Measurements from ENCODE around the gene MT1E. TPM values are rescaled to one million over a fixed set of nuclear protein-coding genes. Genes with fewer than 3 reads are reported as not detected.

MT1E gene
- total and polyA plus RNA-seq, 2 of the 13 experiments (the other 11 are each of a cell fraction or from before 2014, with no cell fraction given), result 110 to 1,072 TPM

- TF ChIP-seq HINFP (CRISPR knock-in tag; IDR thresholded peaks at IDR 0.05; ENCODE audit: low read depth) (no peak), KLF9 (CRISPR knock-in tag; IDR thresholded peaks at IDR 0.05; ENCODE audit: low read depth) (no peak), ZNF501 (CRISPR knock-in tag; IDR thresholded peaks at IDR 0.05) (no peak), JDP2 (CRISPR knock-in tag; IDR thresholded peaks at IDR 0.05; ENCODE audit: borderline replicate concordance) (no peak), REL (CRISPR knock-in tag; conservative IDR thresholded peaks at IDR 0.05) (peak; percentile 34; the same call in 1 of the 2 replicates), ZNF343 (CRISPR knock-in tag; IDR thresholded peaks at IDR 0.05) (peak; percentile 13; the same call in 1 of the 2 replicates), KAT7 (CRISPR knock-in tag; IDR thresholded peaks at IDR 0.05; ENCODE audit: borderline replicate concordance) (no peak), ZNF333 (CRISPR knock-in tag; IDR thresholded peaks at IDR 0.05; ENCODE audit: borderline replicate concordance) (no peak), SMAD9 (CRISPR knock-in tag; IDR thresholded peaks at IDR 0.05) (0 out of 2 replicates have a peak, but pooled peaks have one; percentile 58), NFIB (CRISPR knock-in tag; IDR thresholded peaks at IDR 0.05; ENCODE audit: borderline replicate concordance) (no peak), REPIN1 (CRISPR knock-in tag; IDR thresholded peaks at IDR 0.05; ENCODE audit: borderline replicate concordance, low read depth) (0 out of 2 replicates have a peak, but pooled peaks have one; percentile 56), ZNF274 (CRISPR knock-in tag; IDR thresholded peaks at IDR 0.05) (peak; percentile 21; the same call in 1 of the 2 replicates), ZNF572 (CRISPR knock-in tag; IDR thresholded peaks at IDR 0.05) (0 out of 2 replicates have a peak, but pooled peaks have one; percentile 57), ZNF619 (CRISPR knock-in tag; IDR thresholded peaks at IDR 0.05) (no peak), ZNF335 (CRISPR knock-in tag; IDR thresholded peaks at IDR 0.05) (no peak), ZNF337 (CRISPR knock-in tag; IDR thresholded peaks at IDR 0.05; ENCODE audit: borderline replicate concordance, low read depth) (0 out of 2 replicates have a peak, but pooled peaks have one; percentile 35), IKZF1 (IDR thresholded peaks at IDR 0.05) (no peak), KLF6 (CRISPR knock-in tag; IDR thresholded peaks at IDR 0.05) (no peak), REST (IDR thresholded peaks at IDR 0.05; ENCODE audit: borderline replicate concordance in 1 of 2, low read depth in 1 of 2, low read length in 2 of 2) (no peak), ZNF879 (CRISPR knock-in tag; IDR thresholded peaks at IDR 0.05) (0 out of 2 replicates have a peak, but pooled peaks have one; percentile 20), ZNF264 (CRISPR knock-in tag; IDR thresholded peaks at IDR 0.05) (no peak)
- TF ChIP-seq, protein P1, sequence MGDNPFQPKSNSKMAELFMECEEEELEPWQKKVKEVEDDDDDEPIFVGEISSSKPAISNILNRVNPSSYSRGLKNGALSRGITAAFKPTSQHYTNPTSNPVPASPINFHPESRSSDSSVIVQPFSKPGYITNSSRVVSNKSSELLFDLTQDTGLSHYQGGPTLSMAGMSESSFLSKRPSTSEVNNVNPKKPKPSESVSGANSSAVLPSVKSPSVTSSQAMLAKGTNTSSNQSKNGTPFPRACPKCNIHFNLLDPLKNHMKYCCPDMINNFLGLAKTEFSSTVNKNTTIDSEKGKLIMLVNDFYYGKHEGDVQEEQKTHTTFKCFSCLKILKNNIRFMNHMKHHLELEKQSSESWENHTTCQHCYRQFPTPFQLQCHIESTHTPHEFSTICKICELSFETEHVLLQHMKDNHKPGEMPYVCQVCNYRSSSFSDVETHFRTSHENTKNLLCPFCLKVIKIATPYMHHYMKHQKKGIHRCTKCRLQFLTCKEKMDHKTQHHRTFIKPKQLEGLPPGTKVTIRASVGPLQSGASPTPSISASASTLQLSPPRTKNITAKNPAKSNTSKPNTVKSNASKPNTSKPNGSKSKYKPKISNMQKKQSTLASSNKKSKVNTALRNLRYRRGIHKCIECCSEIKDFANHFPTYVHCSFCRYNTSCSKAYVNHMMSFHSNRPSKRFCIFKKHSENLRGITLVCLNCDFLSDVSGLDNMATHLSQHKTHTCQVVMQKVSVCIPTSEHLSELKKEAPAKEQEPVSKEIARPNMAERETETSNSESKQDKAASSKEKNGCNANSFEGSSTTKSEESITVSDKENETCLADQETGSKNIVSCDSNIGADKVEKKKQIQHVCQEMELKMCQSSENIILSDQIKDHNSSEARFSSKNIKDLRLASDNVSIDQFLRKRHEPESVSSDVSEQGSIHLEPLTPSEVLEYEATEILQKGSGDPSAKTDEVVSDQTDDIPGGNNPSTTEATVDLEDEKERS (CRISPR knock-in tag; IDR thresholded peaks at IDR 0.05), result no peak
Observed at GRCh38 chr16:56625943-56626654, 518 bp downstream of the MT1E start (continued).

Measured in HepG2 (cell line).